Fibroblast of lung (primary cell): Measurements from ENCODE around the gene CASP1.

ENCODE experiments used
- CTCF ChIP-seq, 2 donors: IDR thresholded peaks in 1 of 2; conservative IDR thresholded peaks in 1 of 2; 1 replicate in 1 of 2; 2 replicates in 1 of 2; pipeline ENCODE4 v1.5.1; 2011 to 2012; ENCODE audit warnings: low read length in 2 of 2, control low read depth in 1 of 2, inconsistent platforms in 1 of 2, low read depth in 1 of 2, mild to moderate bottlenecking in 1 of 2
- EZH2 ChIP-seq: IDR thresholded peaks from 2 replicates; pipeline ENCODE4 v1.5.1; 2012; ENCODE audit warnings: low read length, control low read depth, mild to moderate bottlenecking; ENCODE audit errors: missing control alignments

DNA sequence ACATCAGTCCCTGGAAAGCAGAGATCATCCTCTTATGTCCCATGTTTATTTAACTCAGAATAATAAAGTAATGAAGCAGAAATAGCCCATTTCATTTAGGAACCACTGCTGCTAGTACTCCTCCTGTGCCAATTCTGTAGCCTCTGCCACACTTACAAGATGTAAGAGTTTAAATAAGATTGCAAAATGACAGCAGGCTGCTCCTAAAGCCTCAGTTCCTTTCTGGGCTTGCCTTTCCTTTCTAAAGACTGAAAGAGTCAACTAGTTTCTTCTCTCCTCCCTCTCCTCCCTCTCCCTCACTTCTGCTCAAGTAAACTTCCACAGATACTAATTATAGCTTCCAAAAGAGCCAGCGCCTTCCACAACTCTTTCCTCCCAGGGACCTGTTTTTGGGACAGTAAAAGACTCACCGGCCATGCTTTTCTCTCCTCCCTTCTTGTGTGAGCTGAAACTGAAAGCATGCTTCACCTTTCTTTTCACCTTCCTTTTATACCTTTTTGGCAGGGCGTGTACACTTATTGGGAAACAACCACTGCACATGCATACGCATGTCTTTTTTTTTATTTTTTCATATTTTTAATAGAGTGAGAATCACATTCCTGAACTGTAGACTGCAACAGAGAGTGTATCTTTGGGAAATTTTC, 36.3 kb upstream of the CASP1 start:
- no peak for TF ChIP-seq EZH2
- no peak for TF ChIP-seq CTCF (conservative IDR thresholded peaks at IDR 0.05 in 1 of 2, IDR thresholded peaks at IDR 0.05 in 1 of 2; ENCODE audit: low read depth in 1 of 2, low read length in 2 of 2)
